Inflammatory macrophage treated with lipopolysaccharide for 4 hours (primary cell): ENCODE measurements around the gene AGBL1.
"Not testable (repeated sequence)": the region's sequence is repeated elsewhere in the genome, so short reads cannot be mapped to it uniquely, and the experiment has no call there.

Experiments used
- DNase-seq: peaks from one replicate; pipeline ENCODE4 v3.0.0-alpha.2; 2020

AGBL1 gene

DNA sequence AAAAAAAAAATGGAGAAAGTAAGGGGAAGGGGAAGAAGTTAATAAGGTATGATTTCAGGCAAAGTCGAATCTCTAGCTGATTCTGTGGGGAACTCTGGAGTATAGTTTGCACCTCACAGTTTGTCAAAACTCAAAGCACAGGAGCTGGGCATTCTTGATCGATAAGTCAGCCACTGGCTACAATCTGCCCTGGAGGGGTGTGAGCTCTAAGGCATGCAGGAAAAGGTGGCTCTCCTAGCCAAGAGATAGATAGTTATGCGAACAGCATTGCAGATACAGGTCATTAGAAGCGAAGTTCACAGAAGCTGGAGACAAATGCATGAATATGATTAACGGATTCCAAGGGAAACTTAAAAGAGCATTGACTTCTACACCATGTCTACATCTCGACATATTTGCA is 952.6 kb downstream of the AGBL1 start:
- no peak for DNase-seq

DNA sequence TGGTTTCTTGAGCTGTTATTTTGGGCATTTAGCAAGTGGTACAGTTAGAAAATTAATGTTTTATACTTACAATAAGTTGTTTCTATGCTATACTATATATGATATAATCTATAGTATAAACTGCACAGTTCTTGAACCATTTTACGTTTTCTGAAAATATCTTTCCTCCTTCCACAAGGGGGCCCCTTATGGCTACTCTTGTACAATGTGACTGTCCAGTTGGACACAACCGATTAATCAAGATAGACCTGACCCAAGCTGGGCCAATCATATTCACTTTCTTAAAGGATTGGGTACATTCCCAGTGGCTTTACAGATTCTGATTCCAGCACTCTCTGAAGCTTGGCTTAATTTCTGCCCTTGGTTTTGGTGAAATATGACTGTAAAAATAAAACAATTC is 953.4 kb downstream of the AGBL1 start:
- DNase-seq: no peak

DNA sequence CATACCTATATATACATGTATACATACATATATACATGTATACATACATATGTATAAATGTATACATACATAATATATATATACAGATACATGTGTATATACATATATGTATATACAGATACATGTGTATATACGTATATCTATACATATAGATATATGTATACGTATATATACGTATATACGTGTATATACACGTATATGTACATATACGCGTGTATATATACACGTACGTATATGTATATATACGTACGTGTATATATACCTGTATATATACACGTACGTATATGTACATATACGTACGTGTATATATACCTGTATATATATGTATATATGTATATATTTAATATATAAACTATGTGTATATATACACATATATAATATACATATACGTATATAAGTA is 955.2 kb downstream of the AGBL1 start:
- DNase-seq: no peak

DNA sequence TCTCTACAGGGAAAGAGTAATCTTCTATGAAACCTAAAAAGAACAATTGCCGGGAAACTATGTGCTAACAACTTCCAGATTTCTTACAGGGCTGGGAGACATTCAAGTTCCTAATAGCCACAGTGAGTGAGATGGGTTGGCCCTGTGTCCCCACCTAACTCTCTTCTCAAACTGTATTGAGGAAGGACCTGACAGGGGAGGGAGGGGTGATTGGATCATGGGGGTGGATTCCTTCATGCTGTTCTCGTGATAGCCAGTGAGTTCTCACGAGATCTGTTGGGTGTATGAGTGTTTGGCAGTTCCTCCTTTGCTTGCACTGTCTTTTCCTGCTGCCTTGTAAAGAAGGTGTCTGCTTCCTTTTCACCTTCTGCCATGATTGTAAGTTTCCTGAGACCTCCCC is 958.7 kb downstream of the AGBL1 start:
- no peak for DNase-seq

DNA sequence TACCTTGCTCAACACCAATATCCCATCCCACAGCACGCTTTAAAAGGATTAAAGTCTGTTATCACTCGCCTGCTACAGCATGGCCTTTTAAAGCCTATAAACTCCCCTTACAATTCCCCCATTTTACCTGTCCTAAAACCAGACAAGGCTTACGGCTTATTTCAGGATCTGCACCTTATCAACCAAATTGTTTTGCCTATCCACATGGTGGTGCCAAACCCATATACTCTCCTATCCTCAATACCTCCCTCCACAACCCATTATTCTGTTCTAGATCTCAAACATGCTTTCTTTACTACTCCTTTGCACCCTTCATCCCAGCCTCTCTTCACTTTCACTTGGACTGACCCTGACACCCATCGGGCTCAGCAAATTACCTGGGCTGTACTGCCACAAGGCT is 962.9 kb downstream of the AGBL1 start:
- DNase-seq: not testable (repeated sequence)

DNA sequence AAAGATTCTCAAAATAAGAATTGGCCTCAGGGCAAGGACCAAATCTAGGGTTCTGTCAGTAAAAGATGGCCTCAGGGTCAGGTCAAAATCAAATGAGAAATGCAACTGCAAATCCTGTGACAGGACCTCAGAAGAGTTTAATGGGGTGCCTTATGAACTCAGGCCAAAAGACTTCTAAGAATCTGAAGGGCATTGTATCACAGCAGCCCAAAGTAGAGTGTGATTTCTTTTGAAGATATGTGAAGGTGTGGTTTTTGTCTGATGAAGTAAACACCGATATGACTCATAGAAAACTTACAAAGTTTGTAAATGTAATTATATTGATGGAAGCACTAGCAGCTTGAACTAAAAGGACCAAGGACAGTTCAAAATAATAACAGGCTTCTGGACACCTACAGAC is 966.1 kb downstream of the AGBL1 start:
- no peak for DNase-seq

DNA sequence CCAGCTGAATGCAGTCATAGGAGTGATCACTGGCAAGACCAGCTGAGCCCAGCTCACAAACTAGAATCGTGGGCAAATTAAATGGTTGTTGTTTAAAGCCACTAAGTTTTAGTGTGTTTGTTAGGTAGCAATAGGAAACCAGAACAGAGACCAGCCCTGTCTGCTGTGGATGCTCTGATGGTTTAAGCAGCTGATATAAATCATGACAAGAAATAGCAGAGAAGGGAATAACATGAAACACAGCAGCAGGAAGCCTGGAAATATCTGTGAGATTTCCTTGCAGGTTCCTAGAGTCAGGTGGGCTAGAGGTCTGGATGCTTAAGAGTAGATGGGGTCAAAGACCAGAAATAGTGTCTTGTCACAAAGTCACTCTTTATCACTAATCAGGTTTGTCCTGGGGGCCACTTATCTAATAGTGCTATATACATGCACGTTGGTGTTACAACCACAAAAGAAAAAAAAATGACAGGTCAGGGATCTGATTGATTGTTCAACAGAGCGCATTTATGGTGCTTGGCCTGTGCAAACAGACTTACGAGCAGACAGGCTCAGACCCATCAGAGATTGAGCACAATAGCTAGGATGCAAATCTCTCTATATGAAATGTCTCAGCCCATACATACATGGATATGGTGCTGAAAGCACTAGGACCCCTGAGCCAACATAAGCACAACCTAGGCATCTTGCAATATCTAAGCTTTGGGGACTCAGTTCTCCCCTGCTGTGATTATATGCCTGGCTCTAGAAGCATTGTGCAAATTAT is 967.7 kb downstream of the AGBL1 start:
- no peak for DNase-seq
